ENCODE measurements around the gene CDX1.

Gene CDX1

GRCh38 chr5:150142185-150142958, 24.2 kb upstream of the CDX1 start:
- peak overlapping the region; percentile 39 for H3K4me3 ChIP-seq (ENCODE audit: low read depth, low read length)
- no peak for TF ChIP-seq CTCF (IDR thresholded peaks at IDR 0.05; ENCODE audit: low read depth, low read length)
- no peak for TF ChIP-seq MYC (IDR thresholded peaks at IDR 0.05; ENCODE audit: low read depth, low read length)
- TF ChIP-seq MAX (IDR thresholded peaks at IDR 0.05; ENCODE audit: low read depth, low read length) = no peak
- TF ChIP-seq POLR2A (IDR thresholded peaks at IDR 0.05; ENCODE audit: extremely low read depth, insufficient read length) = no peak
- peak; percentile 84 for DNase-seq (ENCODE audit: low read depth)

- TF ChIP-seq MAX (IDR thresholded peaks at IDR 0.05; ENCODE audit: low read depth, low read length) (no peak), MYC (IDR thresholded peaks at IDR 0.05; ENCODE audit: low read depth, low read length) (no peak)
- no peak for DNase-seq (ENCODE audit: low read depth)
Observed at GRCh38 chr5:150142959-150143349, 23.6 kb upstream of the CDX1 start.

GRCh38 chr5:150143350-150144245, 23.0 kb upstream of the CDX1 start:
- TF ChIP-seq CTCF (IDR thresholded peaks at IDR 0.05; ENCODE audit: low read depth, low read length) = no peak
- no peak for TF ChIP-seq POLR2A (IDR thresholded peaks at IDR 0.05; ENCODE audit: extremely low read depth, insufficient read length)
- 0 out of 2 replicates have a peak, but pooled peaks have one; percentile 8 for TF ChIP-seq MAX (IDR thresholded peaks at IDR 0.05; ENCODE audit: low read depth, low read length)
- peak overlapping the region; percentile 39 for H3K4me3 ChIP-seq (ENCODE audit: low read depth, low read length)
- peak; percentile 46 for DNase-seq (ENCODE audit: low read depth)

More at GRCh38 chr5:150142959-150143349, 23.6 kb upstream of the CDX1 start:
- H3K4me3 ChIP-seq (ENCODE audit: low read depth, low read length) = peak overlapping the region; percentile 39

- no peak overlapping the region for H3K4me3 ChIP-seq (ENCODE audit: low read depth, low read length)
- peak; percentile 81 for DNase-seq (ENCODE audit: low read depth)
- TF ChIP-seq MYC (IDR thresholded peaks at IDR 0.05; ENCODE audit: low read depth, low read length) = no peak; the same call in 1 of the 2 replicates
- TF ChIP-seq MAX (IDR thresholded peaks at IDR 0.05; ENCODE audit: low read depth, low read length) = no peak
- TF ChIP-seq POLR2A (IDR thresholded peaks at IDR 0.05; ENCODE audit: extremely low read depth, insufficient read length) = no peak
- no peak for TF ChIP-seq CTCF (IDR thresholded peaks at IDR 0.05; ENCODE audit: low read depth, low read length)
Observed at GRCh38 chr5:150144246-150144801, 22.3 kb upstream of the CDX1 start.

- H3K4me3 ChIP-seq (ENCODE audit: low read depth, low read length) = no peak overlapping the region
- no peak for TF ChIP-seq MAX (IDR thresholded peaks at IDR 0.05; ENCODE audit: low read depth, low read length)
- no peak for TF ChIP-seq CTCF (IDR thresholded peaks at IDR 0.05; ENCODE audit: low read depth, low read length)
- no peak for TF ChIP-seq POLR2A (IDR thresholded peaks at IDR 0.05; ENCODE audit: extremely low read depth, insufficient read length)
- TF ChIP-seq MYC (IDR thresholded peaks at IDR 0.05; ENCODE audit: low read depth, low read length) = no peak
- DNase-seq (ENCODE audit: low read depth) = no peak
Observed at GRCh38 chr5:150144879-150145278, 21.7 kb upstream of the CDX1 start.

Data from NB4 (cell line).